GM06990 (cell line): ENCODE results near the gene PCYT1A.

Experiments
- DNase-seq: peaks from one replicate; pipeline ENCODE4 v3.0.0-alpha.2; 2011; ENCODE audit not compliant: insufficient read length; ENCODE audit errors: extremely low read depth
- H3K27me3 ChIP-seq: replicated peaks from 2 replicates; pipeline ENCODE4 v1.6.0; 2011; ENCODE audit warnings: low read length; ENCODE audit not compliant: control insufficient read depth, insufficient read depth
- H3K36me3 ChIP-seq: 2 replicates; pipeline ENCODE4 v1.5.1; 2011; ENCODE audit warnings: low read length; ENCODE audit not compliant: control insufficient read depth, insufficient read depth
- H3K4me3 ChIP-seq: replicated peaks from 2 replicates; pipeline ENCODE4 v1.5.1; 2011; ENCODE audit warnings: low read depth, mild to moderate bottlenecking, control low read depth, low read length
- CTCF ChIP-seq: IDR thresholded peaks from 2 replicates; pipeline ENCODE4 v1.5.1; 2011; ENCODE audit warnings: low read length, control low read depth, mild to moderate bottlenecking, inconsistent platforms; ENCODE audit not compliant: insufficient read depth, poor library complexity, severe bottlenecking

The PCYT1A gene

GRCh38 chr3:196222876-196223595 lies 64.5 kb downstream of the PCYT1A start:
- DNase-seq, result no peak
- no peak for TF ChIP-seq CTCF
- no peaks in the 10 kb centered on the region for H3K36me3 ChIP-seq
- H3K4me3 ChIP-seq, result no peak overlapping the region
- no peaks in the 10 kb centered on the region for H3K27me3 ChIP-seq

- H3K27me3 ChIP-seq, result no peaks in the 10 kb centered on the region
Observed at GRCh38 chr3:196220991-196221390, 66.5 kb downstream of the PCYT1A start.

GRCh38 chr3:196220587-196220986 lies 66.9 kb downstream of the PCYT1A start:
- Histone ChIP-seq H3K36me3 (no peaks in the 10 kb centered on the region), H3K4me3 (no peak overlapping the region), H3K27me3 (no peaks in the 10 kb centered on the region)
- no peak for DNase-seq
- TF ChIP-seq CTCF, result no peak

More at GRCh38 chr3:196220991-196221390, 66.5 kb downstream of the PCYT1A start:
- DNase-seq, result no peak
- TF ChIP-seq CTCF, result no peak
- no peak overlapping the region for H3K4me3 ChIP-seq
- H3K36me3 ChIP-seq, result no peaks in the 10 kb centered on the region

GRCh38 chr3:196219970-196220311 lies 67.6 kb downstream of the PCYT1A start:
- no peaks in the 10 kb centered on the region for H3K27me3 ChIP-seq
- no peak for DNase-seq
- no peaks in the 10 kb centered on the region for H3K36me3 ChIP-seq
- H3K4me3 ChIP-seq, result no peak overlapping the region
- no peak for TF ChIP-seq CTCF

GRCh38 chr3:196219194-196219969 lies 68.1 kb downstream of the PCYT1A start:
- Histone ChIP-seq H3K27me3 (no peaks in the 10 kb centered on the region), H3K4me3 (peak overlapping the region; percentile 58), H3K36me3 (no peaks in the 10 kb centered on the region)
- TF ChIP-seq CTCF, result peak; percentile 2
- no peak for DNase-seq
